Measurements from ENCODE around the gene KIF3A. TPM values are rescaled to one million over a fixed set of nuclear protein-coding genes. Genes with fewer than 3 reads are reported as not detected.

KIF3A gene
- polyA plus RNA-seq, 1 of the 3 experiments (the other 2 are of a cell fraction), result 5.1 TPM

- no peak for TF ChIP-seq SMC3 (IDR thresholded peaks at IDR 0.05; ENCODE audit: low read depth, low read length)
- TF ChIP-seq REST (IDR thresholded peaks at IDR 0.05; ENCODE audit: low read depth, low read length), result no peak
- TF ChIP-seq TCF12 (IDR thresholded peaks at IDR 0.05), result peak; percentile 54; the same call in 1 of the 2 replicates
- peak; percentile 56; the same call in 1 of the 2 replicates for TF ChIP-seq POLR2AphosphoS5 (IDR thresholded peaks at IDR 0.05; ENCODE audit: low read depth, low read length)
- TF ChIP-seq TEAD4 (IDR thresholded peaks at IDR 0.05; ENCODE audit: borderline replicate concordance, insufficient read depth), result peak; percentile 46; the same call in 1 of the 2 replicates
- TF ChIP-seq RAD21 (IDR thresholded peaks at IDR 0.05; ENCODE audit: low read length), result no peak
- TF ChIP-seq ELF1 (IDR thresholded peaks at IDR 0.05), result peak; percentile 18; the same call in 1 of the 2 replicates
- TF ChIP-seq GATA2 (CRISPR knock-in tag; IDR thresholded peaks at IDR 0.05), result no peak
- TF ChIP-seq FOSL2 (IDR thresholded peaks at IDR 0.05; ENCODE audit: borderline replicate concordance, low read depth), result peak; percentile 91
- peak; percentile 24; the same call in 1 of the 2 replicates for TF ChIP-seq YY1 (IDR thresholded peaks at IDR 0.05; ENCODE audit: low read depth)
- no peak for TF ChIP-seq FOXJ3 (CRISPR knock-in tag; IDR thresholded peaks at IDR 0.05)
- TF ChIP-seq TAF1 (IDR thresholded peaks at IDR 0.05; ENCODE audit: borderline replicate concordance, low read depth, low read length), result peak; percentile 28; the same call in 1 of the 2 replicates
- TF ChIP-seq GABPA (IDR thresholded peaks at IDR 0.05; ENCODE audit: low read depth), result peak; percentile 63
- TF ChIP-seq NRF1 (IDR thresholded peaks at IDR 0.05; ENCODE audit: low read depth, low read length), result no peak
- no peak for TF ChIP-seq RFX5 (IDR thresholded peaks at IDR 0.05; ENCODE audit: low read length)
- no peak for TF ChIP-seq FOXM1 (IDR thresholded peaks at IDR 0.05; ENCODE audit: low read depth)
- TF ChIP-seq JUND (IDR thresholded peaks at IDR 0.05), result peak; percentile 78
- no peak for TF ChIP-seq SIN3A (IDR thresholded peaks at IDR 0.05; ENCODE audit: borderline replicate concordance, low read depth, low read length)
- no peak for TF ChIP-seq ZBTB33 (IDR thresholded peaks at IDR 0.05; ENCODE audit: borderline replicate concordance, low read depth)
- TF ChIP-seq MEF2A (IDR thresholded peaks at IDR 0.05; ENCODE audit: borderline replicate concordance, low read depth), result no peak
- no peak for TF ChIP-seq NFIC (IDR thresholded peaks at IDR 0.05; ENCODE audit: borderline replicate concordance)
Measured at GRCh38 chr5:132782101-132782500, 44.8 kb upstream of the KIF3A start (continued).

Measured in SK-N-SH (cell line).